GM12878 (cell line): ENCODE results near the gene RAB29. TPM values are rescaled to one million over a fixed set of nuclear protein-coding genes. Genes with fewer than 3 reads are reported as not detected.
A peak's percentile ranks its signal among the peaks of the same experiment; 100 is the strongest.

ENCODE experiments used
- ATAC-seq: fragments of 200-7000 bp; cut with Tn5 transposase; 3 replicates; pipeline ENCODE4 v1.9.1; 2020; ENCODE audit warnings: mild to moderate bottlenecking, moderate library complexity
- BruUV-seq: library from RNA; stranded (reverse); fragments of 400-500 nt; replicated peaks from 2 replicates; lab custom pipeline; 2021; lab: Mats Ljungman, UMichigan
- CTCF ChIA-PET: fragments of 300-600 bp; sonication (Branson Sonifier 250); formaldehyde crosslinking; extraction: SDS; loops from one replicate; lab custom pipeline; 2021; ENCODE audit warnings: inconsistent platforms; lab: Yijun Ruan, JAX
- POLR2A ChIA-PET: fragments of 350-600 bp; formaldehyde crosslinking; extraction: SDS; loops from one replicate; lab custom pipeline; 2021; ENCODE audit warnings: inconsistent platforms; lab: Charles Lee
- RAD21 ChIA-PET: fragments of 300-600 bp; sonication (Branson Sonifier 250); formaldehyde crosslinking; loops from one replicate; lab custom pipeline; 2023; ENCODE audit warnings: antibody characterized with exemption; ENCODE audit not compliant: unreplicated experiment; lab: Charles Lee
- SMC1A ChIA-PET: fragments of 300-600 bp; sonication (Branson Sonifier 250); formaldehyde crosslinking; loops from one replicate; lab custom pipeline; 2023; ENCODE audit not compliant: unreplicated experiment, uncharacterized antibody; lab: Charles Lee
- DNase-seq: peaks from one replicate; pipeline ENCODE4 v3.0.0-alpha.2; 2011; ENCODE audit warnings: low read depth, low spot score
- FAIRE-seq: peaks from 3 replicates; lab custom pipeline; 2011; peaks lifted over from hg19 to GRCh38; lab: Jason Lieb, UNC
- H2AFZ ChIP-seq: 2 replicates; pipeline ENCODE4 v1.6.0; 2011; ENCODE audit warnings: low read depth, low read length, control low read depth; ENCODE audit not compliant: control insufficient read depth
- H3K27ac ChIP-seq: 2 replicates; pipeline ENCODE4 v1.5.1; 2011; ENCODE audit warnings: control low read depth; ENCODE audit not compliant: control insufficient read depth, insufficient read depth
- H3K27me3 ChIP-seq, 2 experiments: replicated peaks in 1 of 2; 2 replicates each; pipeline versions ENCODE4 v1.6.0 to v1.6.1; 2011; ENCODE audit warnings: low read length in 1 of 2; ENCODE audit not compliant: control insufficient read depth in 2 of 2, insufficient read depth in 2 of 2
- H3K36me3 ChIP-seq, 2 experiments: 2 replicates each; pipeline ENCODE4 v1.5.1; 2011; ENCODE audit warnings: low read length in 1 of 2; ENCODE audit not compliant: control insufficient read depth in 2 of 2, insufficient read depth in 2 of 2
- H3K4me1 ChIP-seq: 2 replicates; pipeline ENCODE4 v1.6.1; 2011; ENCODE audit warnings: mild to moderate bottlenecking, low read length, moderate library complexity, mixed read lengths; ENCODE audit not compliant: control insufficient read depth, insufficient read depth
- H3K4me2 ChIP-seq: 2 replicates; pipeline ENCODE4 v1.6.0; 2011; ENCODE audit warnings: control low read depth; ENCODE audit not compliant: control insufficient read depth, insufficient read depth
- H3K4me3 ChIP-seq: fragments of 200-600 bp; sonication (generic); 2 replicates; pipeline ENCODE4 v1.5.1; 2016
- H3K79me2 ChIP-seq: 2 replicates; pipeline ENCODE4 v1.6.0; 2011; ENCODE audit warnings: low read length; ENCODE audit not compliant: control insufficient read depth, insufficient read depth
- H3K9ac ChIP-seq: 2 replicates; pipeline ENCODE4 v1.8.0; 2011; ENCODE audit warnings: low read length, control low read depth, mixed read lengths; ENCODE audit not compliant: control insufficient read depth, insufficient read depth
- H3K9me3 ChIP-seq: replicated peaks from 3 replicates; pipeline ENCODE4 v1.5.1; 2011; ENCODE audit warnings: mild to moderate bottlenecking, low read length; ENCODE audit not compliant: control insufficient read depth, insufficient read depth
- H4K20me1 ChIP-seq: 2 replicates; pipeline ENCODE4 v1.6.0; 2011; ENCODE audit not compliant: control insufficient read depth, insufficient read depth
- ATF2 ChIP-seq: IDR thresholded peaks from 2 replicates; pipeline ENCODE4 v1.6.1; 2012; ENCODE audit warnings: low read length, inconsistent platforms
- BRCA1 ChIP-seq: IDR thresholded peaks from 2 replicates; pipeline ENCODE4 v1.6.1; 2011; ENCODE audit warnings: low read depth, low read length, improper control_type of control experiment
- EP300 ChIP-seq, 2 experiments: fragments of 150-350 bp in 1 of 2; IDR thresholded peaks; 2 replicates each; pipeline ENCODE4 v1.6.1; 2011 to 2012; ENCODE audit warnings: low read depth in 2 of 2, low read length in 2 of 2, borderline replicate concordance in 1 of 2, improper control_type of control experiment in 1 of 2, inconsistent platforms in 1 of 2; ENCODE audit not compliant: control insufficient read depth in 1 of 2
- IRF4 ChIP-seq: IDR thresholded peaks from 2 replicates; pipeline ENCODE4 v1.6.1; 2011; ENCODE audit warnings: low read depth, low read length
- KAT2A ChIP-seq: conservative IDR thresholded peaks from 2 replicates; pipeline ENCODE4 v1.6.1; 2011; ENCODE audit warnings: low read depth, low read length; ENCODE audit not compliant: control insufficient read depth
- MYC ChIP-seq: IDR thresholded peaks from 2 replicates; pipeline ENCODE4 v1.6.1; 2011; ENCODE audit warnings: mild to moderate bottlenecking, low read length, moderate library complexity, inconsistent platforms; ENCODE audit not compliant: insufficient read depth, insufficient replicate concordance, insufficient read length, severe bottlenecking
- NFYB ChIP-seq: IDR thresholded peaks from 2 replicates; pipeline ENCODE4 v1.6.1; 2011; ENCODE audit warnings: low read depth, mild to moderate bottlenecking, low read length, improper control_type of control experiment, moderate library complexity; ENCODE audit not compliant: insufficient read depth
- RCOR1 ChIP-seq: conservative IDR thresholded peaks from 2 replicates; pipeline ENCODE4 v1.6.1; 2012; ENCODE audit warnings: low read depth, low read length, improper control_type of control experiment
- SKIL ChIP-seq: fragments of 450-650 bp; IDR thresholded peaks from 2 replicates; pipeline ENCODE4 v1.6.1; 2017; ENCODE audit warnings: mild to moderate bottlenecking, low read depth, inconsistent platforms; ENCODE audit not compliant: poor library complexity, severe bottlenecking
- SMC3 ChIP-seq: IDR thresholded peaks from 2 replicates; pipeline ENCODE4 v1.6.1; 2011; ENCODE audit warnings: low read length, improper control_type of control experiment, borderline replicate concordance
- SREBF1 ChIP-seq: IDR thresholded peaks from 2 replicates; pipeline ENCODE4 v1.6.1; 2012; ENCODE audit warnings: mild to moderate bottlenecking, low read length
- WRNIP1 ChIP-seq: IDR thresholded peaks from 2 replicates; pipeline ENCODE4 v1.6.1; 2011; ENCODE audit warnings: low read depth, low read length, improper control_type of control experiment, borderline replicate concordance
- ZNF622 ChIP-seq: fragments of 450-650 bp; IDR thresholded peaks from 2 replicates; pipeline ENCODE4 v1.6.1; 2017; ENCODE audit warnings: mild to moderate bottlenecking, inconsistent platforms
- WGBS: methylation state at CpG from one replicate; pipeline ENCODE4 v1.1.6; 2016; ENCODE audit warnings: low lambda C conversion rate; ENCODE audit not compliant: insufficient replicate concordance, insufficient coverage; ENCODE audit errors: missing lambda C conversion rate; 5-methylcytosine and 5-hydroxymethylcytosine counted together
- in situ Hi-C: fragments of 300-500 bp; cut with MboI; formaldehyde crosslinking; loops from 9 replicates; pipeline ENCODE4 v1.14.3; 2018; ENCODE audit warnings: mixed read lengths
- intact Hi-C: fragments of 100-400 bp; cut with micrococcal nuclease; formaldehyde crosslinking; loops from one replicate; pipeline ENCODE4 v1.14.2; 2022; ENCODE audit not compliant: unreplicated experiment
- polyA plus RNA-seq, 11 experiments: library from polyadenylated mRNA; depleted of rRNA in 4 of 11; unstranded in 6 of 11; stranded (reverse) in 5 of 11; fragments of >200 nt; fragmentation: Nextera tagmentation in 4 of 11; fragmentation: Illumina TruSeq in 1 of 11; extraction: Ambion mirVana in 4 of 11; extraction: Trizol in 1 of 11; gene quantifications; 1 replicate in 1 of 11; 2 replicates in 10 of 11; pipeline versions ENCODE4 v1.2.1 to v1.2.3, GENCODE V29; 2011 to 2016; ENCODE audit warnings: inconsistent platforms in 2 of 11, missing spikeins in 2 of 11, low read depth in 1 of 11
- total RNA-seq, 4 experiments: library from RNA; depleted of rRNA in 3 of 4; stranded (reverse); fragments of >200 nt in 3 of 4; fragmentation: Illumina TruSeq in 1 of 4; extraction: Trizol in 1 of 4; gene quantifications; 2 replicates each; pipeline versions ENCODE4 v1.2.1 to v1.2.3, GENCODE V29; 2013 to 2021
- TF ChIP-seq, protein P1 (sequence below): IDR thresholded peaks from 2 replicates; pipeline ENCODE4 v1.6.1; 2011; ENCODE audit warnings: mild to moderate bottlenecking, low read depth, low read length, moderate library complexity; ENCODE audit not compliant: insufficient replicate concordance

RAB29 gene
- total and polyA plus RNA-seq, 10 of the 15 experiments (the other 5 are each of a cell fraction or from before 2014, with no cell fraction given) = 11.7 to 74.5 (median 15.0) TPM

DNA sequence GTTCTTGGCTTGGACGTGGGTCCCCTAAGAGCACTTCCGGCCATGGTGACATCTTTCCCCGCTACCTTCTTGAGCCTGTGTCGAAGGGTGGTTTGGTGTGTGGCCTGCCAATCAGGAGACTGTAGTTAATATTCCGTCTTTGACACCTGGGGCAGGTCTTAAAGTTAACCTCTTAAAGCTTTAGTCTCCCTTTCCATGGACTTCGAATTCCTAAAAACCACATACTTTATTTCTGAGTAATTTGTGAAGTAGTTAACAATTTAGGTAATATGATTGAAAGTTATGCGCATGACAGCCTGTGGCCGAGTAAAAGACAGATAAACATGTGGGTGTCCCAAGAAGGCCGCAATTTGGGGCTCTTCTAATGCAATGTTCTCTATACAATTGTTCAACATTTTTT, 10.2 kb upstream of the RAB29 start:
- FAIRE-seq = no peak

GRCh38 chr1:205783904-205784303, 8.6 kb upstream of the RAB29 start:
- Histone ChIP-seq H3K9me3 (no peaks in the 10 kb centered on the region), H4K20me1 (no peaks in the 10 kb centered on the region), H3K9ac (no peak overlapping the region), H3K36me3 (no peaks in the 10 kb centered on the region), H3K4me2 (no peak overlapping the region), H3K4me3 (no peak overlapping the region), H3K4me1 (no peaks in the 10 kb centered on the region), H3K27ac (no peak overlapping the region), H2AFZ (no peak overlapping the region), H3K79me2 (no peaks in the 10 kb centered on the region), H3K27me3 (peaks cover 0 to 6% of the 10 kb centered on the region in 2 experiments; a peak in 1 of 4 replicates)
- RAD21 ChIA-PET = interaction anchor here (0.7 kb wide), 1 partner anchor 74 kb away, joined by 3 read pairs; no protein-coding TSS in a partner anchor
- WGBS = 88% methylated on average over 4 of the region's 4 CpGs
- POLR2A ChIA-PET = interaction anchor here (0.7 kb wide), 1 partner anchor 27 kb away, joined by 4 read pairs; no protein-coding TSS in a partner anchor
- ATAC-seq (no peak), DNase-seq (no peak), FAIRE-seq (peak; percentile 23)
- CTCF ChIA-PET = interaction anchor here (1.1 to 2.4 kb wide), 3 partner anchors 21 to 125 kb away, joined by 4 to 15 read pairs (median 5); no protein-coding TSS in a partner anchor
- intact Hi-C loops (loop anchor here (5.0 kb wide), 1 partner anchor 127 kb away; no protein-coding TSS in a partner anchor), in situ Hi-C loops (no loop called here)
- no TSS peak for BruUV-seq
- SMC1A ChIA-PET = interaction anchor here (0.6 to 1.7 kb wide), 2 partner anchors 125 to 198 kb away, joined by 3 to 15 read pairs; no protein-coding TSS in a partner anchor
- TF ChIP-seq KAT2A (no peak), BRCA1 (no peak), ATF2 (no peak), EP300 (IDR thresholded peaks at IDR 0.05; ENCODE audit: borderline replicate concordance in 1 of 2, control insufficient read depth in 1 of 2, low read depth in 2 of 2, low read length in 2 of 2) (no peak), SREBF1 (no peak), SKIL (no peak)
- TF ChIP-seq, protein P1, sequence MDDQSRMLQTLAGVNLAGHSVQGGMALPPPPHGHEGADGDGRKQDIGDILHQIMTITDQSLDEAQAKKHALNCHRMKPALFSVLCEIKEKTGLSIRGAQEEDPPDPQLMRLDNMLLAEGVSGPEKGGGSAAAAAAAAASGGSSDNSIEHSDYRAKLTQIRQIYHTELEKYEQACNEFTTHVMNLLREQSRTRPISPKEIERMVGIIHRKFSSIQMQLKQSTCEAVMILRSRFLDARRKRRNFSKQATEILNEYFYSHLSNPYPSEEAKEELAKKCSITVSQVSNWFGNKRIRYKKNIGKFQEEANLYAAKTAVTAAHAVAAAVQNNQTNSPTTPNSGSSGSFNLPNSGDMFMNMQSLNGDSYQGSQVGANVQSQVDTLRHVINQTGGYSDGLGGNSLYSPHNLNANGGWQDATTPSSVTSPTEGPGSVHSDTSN = no peak

More for the DNA sequence above, 10.2 kb upstream of the RAB29 start:
- H3K27ac ChIP-seq = no peak overlapping the region
- RAD21 ChIA-PET = interaction anchor here (1.4 kb wide), 1 partner anchor 192 kb away, joined by 3 read pairs; no protein-coding TSS in a partner anchor
- H3K9ac ChIP-seq = no peak overlapping the region
- no peaks in the 10 kb centered on the region for H3K4me1 ChIP-seq
- H3K79me2 ChIP-seq = no peaks in the 10 kb centered on the region
- H3K4me2 ChIP-seq = no peak overlapping the region
- H2AFZ ChIP-seq = no peak overlapping the region
- CTCF ChIA-PET = interaction anchor here (0.7 to 14.2 kb wide), 6 partner anchors 10 to 199 kb away, joined by 3 to 222 read pairs (median 5); partner anchors contain the start of gene RAB29
- SMC1A ChIA-PET = interaction anchor here (0.6 to 1.7 kb wide), 7 partner anchors 26 to 667 kb away, joined by 3 to 15 read pairs (median 3); no protein-coding TSS in a partner anchor
- no peak overlapping the region for H3K4me3 ChIP-seq
- peaks cover 0 to 6% of the 10 kb centered on the region in 2 experiments; a peak in 2 of 4 replicates for H3K27me3 ChIP-seq
- DNase-seq = no peak
- POLR2A ChIA-PET = no interaction called here
- H3K9me3 ChIP-seq = no peaks in the 10 kb centered on the region
- no TSS peak for BruUV-seq
- 60% methylated on average over 9 of the region's 9 CpGs for WGBS
- no peaks in the 10 kb centered on the region for H3K36me3 ChIP-seq
- no peaks in the 10 kb centered on the region for H4K20me1 ChIP-seq
- intact Hi-C loops (no loop called here), in situ Hi-C loops (no loop called here)
- TF ChIP-seq WRNIP1 (no peak), IRF4 (no peak), MYC (no peak), RCOR1 (no peak), KAT2A (no peak), ZNF622 (no peak), SMC3 (no peak), NFYB (no peak)
- no peak for ATAC-seq
